NCI-H1436 (cell line): ENCODE measurements around the gene FDXR.

Experiments
- DNase-seq: peaks from one replicate; lab custom pipeline; 2025; lab: John Stamatoyannopoulos, UW

FDXR gene

GRCh38 chr17:74833501-74834377 is 39.1 kb downstream of the FDXR start:
- no peak for DNase-seq

GRCh38 chr17:74832421-74832820 is 40.4 kb downstream of the FDXR start:
- no peak for DNase-seq

GRCh38 chr17:74831444-74832146 is 41.2 kb downstream of the FDXR start:
- DNase-seq = no peak

GRCh38 chr17:74830861-74831260 is 41.9 kb downstream of the FDXR start:
- DNase-seq = no peak

- DNase-seq = no peak
Measured at GRCh38 chr17:74827800-74828199, 45.0 kb downstream of the FDXR start.

GRCh38 chr17:74825952-74826719 is 46.7 kb downstream of the FDXR start:
- no peak for DNase-seq

- no peak for DNase-seq
Measured at GRCh38 chr17:74824961-74825627, 47.7 kb downstream of the FDXR start.

GRCh38 chr17:74822939-74823367 is 49.8 kb downstream of the FDXR start:
- no peak for DNase-seq

GRCh38 chr17:74822335-74822938 is 50.4 kb downstream of the FDXR start:
- DNase-seq = no peak

GRCh38 chr17:74821655-74822334 is 51.0 kb downstream of the FDXR start:
- DNase-seq = no peak

- no peak for DNase-seq
Measured at GRCh38 chr17:74819801-74820436, 52.9 kb downstream of the FDXR start.

GRCh38 chr17:74818291-74818938 is 54.4 kb downstream of the FDXR start:
- no peak for DNase-seq

- no peak for DNase-seq
Measured at GRCh38 chr17:74816905-74817620, 55.7 kb downstream of the FDXR start.

GRCh38 chr17:74815550-74816370 is 57.0 kb downstream of the FDXR start:
- no peak for DNase-seq

- DNase-seq = no peak
Measured at GRCh38 chr17:74815067-74815466, 57.7 kb downstream of the FDXR start.

- DNase-seq = no peak
Measured at GRCh38 chr17:74814453-74814852, 58.3 kb downstream of the FDXR start.
